Measurements from ENCODE around the gene NKAIN2. TPM values are rescaled to one million over a fixed set of nuclear protein-coding genes. Genes with fewer than 3 reads are reported as not detected.

NKAIN2 gene
- total and polyA plus RNA-seq, 7 donors, result 0.08 to 13.5 (median 1.1) TPM

- no peaks in the 10 kb centered on the region for H3K36me3 ChIP-seq (ENCODE audit: insufficient read depth in 1 of 2, low read depth in 1 of 2)
- ATAC-seq, result no peak
- whole genome bisulfite sequencing, 3 donors, result 89 to 94% (median 90%) methylated on average over 1 of the region's 1 CpG
- no peak for DNase-seq
- no peak overlapping the region for H3K27ac ChIP-seq
- no peaks in the 10 kb centered on the region for H3K4me1 ChIP-seq
- intact Hi-C loops (cut with DNase I), result loop anchor here in 1 of 2 donors (2.0 kb wide), 1 partner anchor 1052 kb away; the partner anchor contains the start of gene NKAIN2
- H3K27me3 ChIP-seq (ENCODE audit: insufficient read depth in 3 of 3, low read length in 2 of 3), result no peaks in the 10 kb centered on the region
- TF ChIP-seq, protein P1, sequence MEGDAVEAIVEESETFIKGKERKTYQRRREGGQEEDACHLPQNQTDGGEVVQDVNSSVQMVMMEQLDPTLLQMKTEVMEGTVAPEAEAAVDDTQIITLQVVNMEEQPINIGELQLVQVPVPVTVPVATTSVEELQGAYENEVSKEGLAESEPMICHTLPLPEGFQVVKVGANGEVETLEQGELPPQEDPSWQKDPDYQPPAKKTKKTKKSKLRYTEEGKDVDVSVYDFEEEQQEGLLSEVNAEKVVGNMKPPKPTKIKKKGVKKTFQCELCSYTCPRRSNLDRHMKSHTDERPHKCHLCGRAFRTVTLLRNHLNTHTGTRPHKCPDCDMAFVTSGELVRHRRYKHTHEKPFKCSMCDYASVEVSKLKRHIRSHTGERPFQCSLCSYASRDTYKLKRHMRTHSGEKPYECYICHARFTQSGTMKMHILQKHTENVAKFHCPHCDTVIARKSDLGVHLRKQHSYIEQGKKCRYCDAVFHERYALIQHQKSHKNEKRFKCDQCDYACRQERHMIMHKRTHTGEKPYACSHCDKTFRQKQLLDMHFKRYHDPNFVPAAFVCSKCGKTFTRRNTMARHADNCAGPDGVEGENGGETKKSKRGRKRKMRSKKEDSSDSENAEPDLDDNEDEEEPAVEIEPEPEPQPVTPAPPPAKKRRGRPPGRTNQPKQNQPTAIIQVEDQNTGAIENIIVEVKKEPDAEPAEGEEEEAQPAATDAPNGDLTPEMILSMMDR (IDR thresholded peaks at IDR 0.05), result peak; percentile 28
- H3K4me3 ChIP-seq, result no peak overlapping the region
- H3K9me3 ChIP-seq, result no peaks in the 10 kb centered on the region
Observed at GRCh38 chr6:124854338-124854922, 1050.8 kb downstream of the NKAIN2 start.

GRCh38 chr6:124857746-124858145 is 1054.1 kb downstream of the NKAIN2 start:
- Histone ChIP-seq H3K27me3 (ENCODE audit: insufficient read depth in 3 of 3, low read length in 2 of 3) (no peaks in the 10 kb centered on the region), H3K4me1 (no peaks in the 10 kb centered on the region), H3K27ac (no peak overlapping the region), H3K36me3 (ENCODE audit: insufficient read depth in 1 of 2, low read depth in 1 of 2) (no peaks in the 10 kb centered on the region), H3K9me3 (no peaks in the 10 kb centered on the region), H3K4me3 (no peak overlapping the region)
- no peak for ATAC-seq
- no peak for DNase-seq
- 52 to 60% (median 55%) methylated on average over 3 of the region's 3 CpGs for WGBS, 3 donors
- TF ChIP-seq, protein P1 (IDR thresholded peaks at IDR 0.05), result no peak
- intact Hi-C loops (cut with DNase I), result no loop called here

- Histone ChIP-seq H3K9me3 (no peaks in the 10 kb centered on the region), H3K4me1 (no peaks in the 10 kb centered on the region), H3K4me3 (no peak overlapping the region), H3K36me3 (ENCODE audit: insufficient read depth in 1 of 2, low read depth in 1 of 2) (no peaks in the 10 kb centered on the region), H3K27ac (no peak overlapping the region), H3K27me3 (ENCODE audit: insufficient read depth in 3 of 3, low read length in 2 of 3) (no peaks in the 10 kb centered on the region)
- DNase-seq (no peak), ATAC-seq (no peak)
- intact Hi-C loops (cut with DNase I), result no loop called here
- TF ChIP-seq, protein P1 (IDR thresholded peaks at IDR 0.05), result no peak
- 72 to 88% (median 78%) methylated on average over 3 of the region's 3 CpGs for WGBS, 3 donors
Observed at GRCh38 chr6:124858564-124858963, 1054.9 kb downstream of the NKAIN2 start.

- H3K36me3 ChIP-seq (ENCODE audit: insufficient read depth in 1 of 2, low read depth in 1 of 2), result no peaks in the 10 kb centered on the region
- ATAC-seq (no peak), DNase-seq (no peak)
- no peaks in the 10 kb centered on the region for H3K27me3 ChIP-seq (ENCODE audit: insufficient read depth in 3 of 3, low read length in 2 of 3)
- intact Hi-C loops (cut with DNase I), result no loop called here
- 92 to 100% (median 98%) methylated on average over 1 of the region's 1 CpG for WGBS, 3 donors
- TF ChIP-seq, protein P1 (IDR thresholded peaks at IDR 0.05), result no peak
- H3K4me1 ChIP-seq, result no peaks in the 10 kb centered on the region
- no peaks in the 10 kb centered on the region for H3K9me3 ChIP-seq
- H3K27ac ChIP-seq, result no peak overlapping the region
- H3K4me3 ChIP-seq, result no peak overlapping the region
Observed at GRCh38 chr6:124859366-124859765, 1055.7 kb downstream of the NKAIN2 start.

DNA sequence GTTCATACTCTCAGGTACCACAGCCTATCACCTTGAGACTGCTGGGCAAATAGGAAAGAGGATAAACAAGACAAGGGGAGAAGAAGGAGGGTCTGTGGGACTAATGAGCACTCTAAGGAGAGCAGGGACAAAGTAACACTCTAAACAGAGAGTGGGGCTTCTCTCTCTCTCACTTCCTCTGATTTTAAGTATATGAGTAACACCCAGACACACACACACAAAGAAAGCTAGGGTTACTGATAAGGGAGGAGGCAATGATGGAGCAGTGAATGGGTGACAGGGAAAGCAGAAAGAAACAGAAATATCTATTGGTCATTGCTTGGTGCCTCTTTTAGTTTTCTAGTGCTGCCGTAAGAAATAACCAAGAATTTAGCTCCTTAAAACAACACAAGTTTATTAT is 1062.4 kb downstream of the NKAIN2 start:
- DNase-seq (no peak), ATAC-seq (no peak)
- H3K9me3 ChIP-seq, result no peaks in the 10 kb centered on the region
- no peaks in the 10 kb centered on the region for H3K4me1 ChIP-seq
- H3K27me3 ChIP-seq (ENCODE audit: insufficient read depth in 3 of 3, low read length in 2 of 3), result no peaks in the 10 kb centered on the region
- intact Hi-C loops (cut with DNase I), result no loop called here
- H3K27ac ChIP-seq, result no peak overlapping the region
- WGBS, 3 donors, result 64 to 80% (median 76%) methylated on average over 1 of the region's 1 CpG
- H3K4me3 ChIP-seq, result no peak overlapping the region
- TF ChIP-seq, protein P1 (IDR thresholded peaks at IDR 0.05), result no peak
- no peaks in the 10 kb centered on the region for H3K36me3 ChIP-seq (ENCODE audit: insufficient read depth in 1 of 2, low read depth in 1 of 2)
